BLaER1 treated with 17β-estradiol and CSF1 and Interleukin-3, amounts not matched to agents 10 nM and 100 nM (cell line): Measurements from ENCODE around the gene FCN3.

Experiments used
- H3K27ac ChIP-seq, 11 experiments: shearing (Covaris generic); formaldehyde crosslinking; 2 replicates each; pipeline ENCODE4 v1.8.1; 2022
- H3K27me3 ChIP-seq, 11 experiments: shearing (Covaris generic); formaldehyde crosslinking; 2 replicates each; pipeline ENCODE4 v1.8.1; 2022
- H3K36me3 ChIP-seq, 11 experiments: shearing (Covaris generic); formaldehyde crosslinking; 2 replicates each; pipeline ENCODE4 v1.8.1; 2022
- H3K4me1 ChIP-seq, 10 experiments: shearing (Covaris generic); formaldehyde crosslinking; 2 replicates each; pipeline ENCODE4 v1.8.1; 2022
- H3K4me2 ChIP-seq, 11 experiments: shearing (Covaris generic); formaldehyde crosslinking; 2 replicates each; pipeline ENCODE4 v1.8.1; 2022
- H3K4me3 ChIP-seq, 10 experiments: shearing (Covaris generic); formaldehyde crosslinking; 2 replicates each; pipeline ENCODE4 v1.8.1; 2022
- H3K9ac ChIP-seq, 11 experiments: shearing (Covaris generic); formaldehyde crosslinking; 2 replicates each; pipeline ENCODE4 v1.8.1; 2022
- H3K9me3 ChIP-seq, 11 experiments: shearing (Covaris generic); formaldehyde crosslinking; replicated peaks in 1 of 11; 2 replicates each; pipeline ENCODE4 v1.8.1; 2022
- H4K20me1 ChIP-seq, 11 experiments: shearing (Covaris generic); formaldehyde crosslinking; 2 replicates each; pipeline ENCODE4 v1.8.1; 2022
- Cebpa-rat ChIP-seq, 11 experiments: shearing (Covaris generic); IDR thresholded peaks; 2 replicates each; pipeline ENCODE4 v1.8.1; 2022

FCN3 gene

DNA sequence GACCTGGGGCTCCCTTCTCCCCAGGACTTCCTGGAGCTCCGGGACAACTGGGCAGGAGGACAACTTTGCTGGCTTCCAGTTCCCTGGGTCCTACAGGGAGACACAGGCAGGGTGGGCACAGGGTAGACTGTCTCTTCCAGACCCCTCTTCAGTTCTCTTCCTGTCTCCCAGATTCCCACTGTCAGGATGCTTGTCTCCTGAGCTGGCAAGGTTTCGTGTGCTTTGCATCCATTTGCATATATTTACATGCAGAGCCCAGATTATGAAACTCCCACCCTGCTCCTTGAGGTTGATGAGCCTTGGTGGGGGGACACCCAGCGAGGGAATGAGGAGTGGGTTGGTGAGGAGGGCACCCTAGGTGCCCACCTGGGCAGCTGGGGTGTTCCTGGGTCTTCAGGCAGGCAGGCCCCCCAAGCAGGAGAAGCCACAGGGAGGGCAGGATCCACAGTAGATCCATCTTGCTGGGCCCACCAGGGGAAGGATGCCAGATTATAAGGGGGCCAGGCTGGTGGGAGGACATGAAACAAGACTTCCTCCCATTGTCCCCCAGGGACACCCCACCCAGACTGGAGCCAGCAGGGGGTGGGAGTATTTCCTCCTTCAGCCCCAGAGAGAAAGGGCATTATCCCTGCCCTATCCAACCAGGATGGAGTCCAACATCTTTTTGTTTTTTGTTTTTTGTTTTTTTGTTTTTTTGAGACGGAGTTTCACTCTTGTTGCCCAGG, at the start of gene FCN3:
Gene FCN3, minus strand, starts transcription at position 463 of the 725 bp plus-strand sequence. Its CDS starts 6 bp downstream, at position 457.
- peak within 1 kb of the TSS in 10 of 11 experiments; percentile 23 to 97 (median 78); a peak in 19 of 22 replicates for H3K4me2 ChIP-seq
- TF ChIP-seq Cebpa-rat (IDR thresholded peaks at IDR 0.05): no peak
- H3K9ac ChIP-seq: peak within 1 kb of the TSS in 3 of 11 experiments; percentile 3 to 46 (median 8); a peak in 3 of 22 replicates
- H3K27ac ChIP-seq: peak within 1 kb of the TSS in 5 of 11 experiments; percentile 3 to 59 (median 31); a peak in 7 of 22 replicates
- H3K4me3 ChIP-seq: no peak within 1 kb of the TSS
- peaks cover 19 to 78% (median 65%) of the 10 kb centered on the region in 10 experiments for H3K4me1 ChIP-seq
- no peaks in the 10 kb centered on the region for H3K36me3 ChIP-seq
- H3K9me3 ChIP-seq: no peaks in the 10 kb centered on the region
- no peaks in the 10 kb centered on the region for H4K20me1 ChIP-seq
- H3K27me3 ChIP-seq: no peaks in the 10 kb centered on the region

GRCh38 chr1:27423709-27424108, 49.1 kb upstream of the FCN3 start:
- no peaks in the 10 kb centered on the region for H3K9me3 ChIP-seq
- no peak overlapping the region for H3K9ac ChIP-seq
- peaks cover 0 to 84% (median 63%) of the 10 kb centered on the region in 11 experiments; a peak in 19 of 22 replicates for H4K20me1 ChIP-seq
- TF ChIP-seq Cebpa-rat (IDR thresholded peaks at IDR 0.05): no peak
- peaks cover 73 to 100% (median 93%) of the 10 kb centered on the region in 10 experiments for H3K4me1 ChIP-seq
- H3K27me3 ChIP-seq: no peaks in the 10 kb centered on the region
- no peak overlapping the region for H3K27ac ChIP-seq
- H3K36me3 ChIP-seq: peaks cover 63 to 96% (median 74%) of the 10 kb centered on the region in 11 experiments
- H3K4me2 ChIP-seq: peak overlapping the region in 4 of 11 experiments; percentile 10 to 99 (median 51); a peak in 1 of 22 replicates
- no peak overlapping the region for H3K4me3 ChIP-seq

DNA sequence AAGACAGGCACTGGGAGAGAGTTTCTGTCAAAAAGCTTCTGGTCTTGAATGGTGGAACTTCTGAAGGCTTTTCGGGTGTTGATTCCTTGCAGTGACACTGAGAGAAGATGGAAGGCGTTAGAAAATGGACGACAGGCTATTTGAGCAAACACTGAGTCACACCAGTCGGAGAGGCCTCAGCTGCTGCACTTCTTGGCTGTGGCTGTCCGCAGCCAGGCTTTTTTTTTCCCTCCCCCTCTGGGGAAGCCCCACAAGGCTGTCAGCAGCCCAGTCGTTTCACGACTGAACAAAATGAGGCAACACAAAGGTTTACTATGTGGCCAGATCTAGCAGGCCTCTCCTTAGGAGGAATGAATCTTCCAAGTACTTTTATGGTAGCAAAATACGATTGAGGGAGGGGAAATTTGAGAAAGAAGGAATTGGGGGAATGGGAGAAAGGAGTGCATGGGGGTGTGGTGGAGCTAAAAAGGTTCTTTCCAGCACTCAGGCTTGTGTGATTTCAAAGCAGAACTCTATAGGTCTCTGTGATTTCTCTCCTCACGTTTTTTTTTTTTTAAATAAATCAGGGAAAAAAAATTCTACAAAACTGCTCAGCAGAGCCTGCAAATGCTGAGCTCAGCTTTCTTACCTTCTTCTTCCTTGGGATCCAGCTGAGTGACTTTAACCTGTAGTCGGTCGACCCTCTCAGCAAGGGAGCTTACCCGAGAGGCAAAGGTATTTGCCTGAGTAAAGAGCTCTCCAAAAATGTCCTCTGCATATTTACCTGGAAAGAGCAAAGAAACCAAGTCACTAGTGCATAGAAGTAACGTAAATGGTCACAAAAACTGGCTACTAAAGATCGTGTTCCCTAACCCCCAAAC, 43.9 kb upstream of the FCN3 start:
- Histone ChIP-seq H3K4me1 (peaks cover 67 to 100% (median 94%) of the 10 kb centered on the region in 10 experiments), H3K27ac (peak overlapping the region in 8 of 11 experiments; percentile 2 to 46 (median 20); a peak in 6 of 22 replicates), H3K36me3 (peaks cover 77 to 99% (median 86%) of the 10 kb centered on the region in 11 experiments)

DNA sequence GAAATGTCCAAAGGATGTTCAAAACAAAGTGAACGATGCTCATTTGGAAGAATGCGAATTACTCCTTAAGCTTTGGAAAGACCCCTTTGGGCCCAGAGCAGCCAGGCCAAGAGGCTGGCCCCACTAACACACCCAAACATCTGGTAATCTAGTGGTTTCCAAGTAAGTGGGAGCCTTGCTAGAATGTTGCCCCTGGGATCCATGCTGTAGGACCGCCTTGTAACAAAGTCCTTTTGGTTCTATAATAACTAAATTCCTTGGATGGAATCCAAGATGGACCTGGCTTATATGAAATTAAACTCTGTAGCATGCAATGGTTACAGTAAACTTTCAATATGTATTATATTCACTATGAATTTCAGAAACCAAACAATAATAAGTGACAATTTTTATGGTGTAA, 43.1 kb upstream of the FCN3 start:
- Histone ChIP-seq H3K9me3 (no peaks in the 10 kb centered on the region), H4K20me1 (peaks cover 26 to 99% (median 82%) of the 10 kb centered on the region in 11 experiments; a peak in 20 of 22 replicates), H3K4me3 (no peak overlapping the region; a peak in 1 of 20 replicates), H3K4me2 (peak overlapping the region; percentile 47 to 84 (median 72)), H3K9ac (peak overlapping the region in 6 of 11 experiments; percentile 8 to 49 (median 34); a peak in 6 of 22 replicates), H3K36me3 (peaks cover 80 to 99% (median 90%) of the 10 kb centered on the region in 11 experiments), H3K27ac (peak overlapping the region in 8 of 11 experiments; percentile 3 to 51 (median 18); a peak in 4 of 22 replicates), H3K27me3 (no peaks in the 10 kb centered on the region), H3K4me1 (peaks cover 76 to 100% (median 95%) of the 10 kb centered on the region in 10 experiments)
- TF ChIP-seq Cebpa-rat (IDR thresholded peaks at IDR 0.05): no peak

More for the DNA sequence above, 43.9 kb upstream of the FCN3 start:
- TF ChIP-seq Cebpa-rat (IDR thresholded peaks at IDR 0.05): no peak
- peak overlapping the region; percentile 45 to 84 (median 72) for H3K4me2 ChIP-seq
- H3K9ac ChIP-seq: peak overlapping the region in 10 of 11 experiments; percentile 3 to 51 (median 18); a peak in 11 of 22 replicates
- no peak overlapping the region for H3K4me3 ChIP-seq
- peaks cover 26 to 99% (median 77%) of the 10 kb centered on the region in 11 experiments; a peak in 20 of 22 replicates for H4K20me1 ChIP-seq
- H3K9me3 ChIP-seq: no peaks in the 10 kb centered on the region
- no peaks in the 10 kb centered on the region for H3K27me3 ChIP-seq

- Histone ChIP-seq H3K9ac (peak overlapping the region in 3 of 11 experiments; percentile 34 to 49 (median 42); a peak in 3 of 22 replicates), H3K27ac (peak overlapping the region in 5 of 11 experiments; percentile 5 to 51 (median 10); a peak in 6 of 22 replicates), H3K27me3 (no peaks in the 10 kb centered on the region), H3K36me3 (peaks cover 90 to 99% (median 97%) of the 10 kb centered on the region in 11 experiments), H3K4me3 (no peak overlapping the region), H3K9me3 (no peaks in the 10 kb centered on the region), H4K20me1 (peaks cover 26 to 99% (median 82%) of the 10 kb centered on the region in 11 experiments; a peak in 20 of 22 replicates), H3K4me2 (peak overlapping the region; percentile 47 to 84 (median 72)), H3K4me1 (peaks cover 86 to 99% (median 95%) of the 10 kb centered on the region in 10 experiments)
- no peak for TF ChIP-seq Cebpa-rat (IDR thresholded peaks at IDR 0.05)
These were observed 41.9 kb upstream of the FCN3 start for GRCh38 chr1:27416387-27417111.

- H3K36me3 ChIP-seq: peaks cover 93 to 100% (median 99%) of the 10 kb centered on the region in 11 experiments
- TF ChIP-seq Cebpa-rat (IDR thresholded peaks at IDR 0.05): no peak
- H3K9me3 ChIP-seq: no peaks in the 10 kb centered on the region
- H4K20me1 ChIP-seq: peaks cover 30 to 91% (median 72%) of the 10 kb centered on the region in 11 experiments; a peak in 20 of 22 replicates
- no peak overlapping the region for H3K4me3 ChIP-seq
- H3K4me1 ChIP-seq: peaks cover 77 to 87% (median 83%) of the 10 kb centered on the region in 10 experiments
- no peak overlapping the region for H3K27ac ChIP-seq
- no peak overlapping the region for H3K9ac ChIP-seq
- peak overlapping the region in 8 of 11 experiments; percentile 9 to 49 (median 18); a peak in 13 of 22 replicates for H3K4me2 ChIP-seq
- no peaks in the 10 kb centered on the region for H3K27me3 ChIP-seq
These were observed 39.5 kb upstream of the FCN3 start for GRCh38 chr1:27414091-27414490.

DNA sequence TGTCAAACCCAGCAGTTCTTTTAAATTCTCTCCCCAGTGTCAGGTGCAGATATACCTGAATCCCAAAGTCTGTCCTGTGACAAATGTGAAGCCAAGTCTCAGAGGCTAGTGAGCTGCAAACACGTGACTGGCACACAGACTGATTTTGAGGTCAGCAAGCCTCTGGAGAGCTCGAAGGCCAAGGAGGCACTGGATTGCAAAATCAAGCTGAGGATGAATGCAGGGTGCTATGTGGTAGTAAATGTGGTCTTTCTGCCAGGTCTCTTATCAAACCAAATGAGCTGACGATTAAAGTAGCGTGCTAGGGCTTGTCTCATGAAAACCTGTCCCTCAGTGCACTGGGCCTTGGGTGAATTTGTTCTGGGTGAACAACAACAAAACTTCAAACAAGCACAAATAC, 38.4 kb upstream of the FCN3 start:
- peak overlapping the region in 3 of 11 experiments; percentile 4 to 45 (median 4); a peak in 2 of 22 replicates for H3K9ac ChIP-seq
- H4K20me1 ChIP-seq: peaks cover 22 to 90% (median 63%) of the 10 kb centered on the region in 11 experiments; a peak in 20 of 22 replicates
- H3K27me3 ChIP-seq: no peaks in the 10 kb centered on the region
- H3K4me3 ChIP-seq: no peak overlapping the region
- H3K36me3 ChIP-seq: peaks cover 93 to 100% (median 99%) of the 10 kb centered on the region in 11 experiments
- H3K4me2 ChIP-seq: peak overlapping the region in 9 of 11 experiments; percentile 9 to 49 (median 17); a peak in 15 of 22 replicates
- H3K27ac ChIP-seq: 0 out of 22 replicates have a peak overlapping the region, but pooled peaks of 1 of the 11 experiments have one; percentile 8
- H3K4me1 ChIP-seq: peaks cover 73 to 87% (median 81%) of the 10 kb centered on the region in 10 experiments
- H3K9me3 ChIP-seq: no peaks in the 10 kb centered on the region
- TF ChIP-seq Cebpa-rat (IDR thresholded peaks at IDR 0.05): no peak
